Superior temporal gyrus (tissue), 1 donor: ENCODE measurements around the gene SUSD4.

Experiments
- DNase-seq: peaks from one replicate; pipeline ENCODE4 v3.0.0-alpha.2; 2016; ENCODE audit errors: extremely low spot score

Gene SUSD4

GRCh38 chr1:223188618-223189356, 175.2 kb downstream of the SUSD4 start:
- DNase-seq: no peak

- no peak for DNase-seq
These were observed 177.2 kb downstream of the SUSD4 start for GRCh38 chr1:223186800-223187199.

- DNase-seq: no peak
These were observed 180.6 kb downstream of the SUSD4 start for GRCh38 chr1:223183268-223183862.

- DNase-seq: peak; percentile 15
These were observed 183.2 kb downstream of the SUSD4 start for GRCh38 chr1:223180731-223181321.

- DNase-seq: no peak
These were observed 184.2 kb downstream of the SUSD4 start for GRCh38 chr1:223179786-223180185.

GRCh38 chr1:223179280-223179679, 184.7 kb downstream of the SUSD4 start:
- no peak for DNase-seq

- no peak for DNase-seq
These were observed 186.3 kb downstream of the SUSD4 start for GRCh38 chr1:223177681-223178080.

- DNase-seq: no peak
These were observed 187.5 kb downstream of the SUSD4 start for GRCh38 chr1:223176437-223176836.

- DNase-seq: peak; percentile 15
These were observed 188.3 kb downstream of the SUSD4 start for GRCh38 chr1:223175633-223176032.

GRCh38 chr1:223175032-223175431, 188.9 kb downstream of the SUSD4 start:
- DNase-seq: no peak
